ENCODE data around the gene SAMD4A. TPM values are rescaled to one million over a fixed set of nuclear protein-coding genes. Genes with fewer than 3 reads are reported as not detected.
A peak's percentile ranks its signal among the peaks of the same experiment; 100 is the strongest.

Gene SAMD4A, protein sequence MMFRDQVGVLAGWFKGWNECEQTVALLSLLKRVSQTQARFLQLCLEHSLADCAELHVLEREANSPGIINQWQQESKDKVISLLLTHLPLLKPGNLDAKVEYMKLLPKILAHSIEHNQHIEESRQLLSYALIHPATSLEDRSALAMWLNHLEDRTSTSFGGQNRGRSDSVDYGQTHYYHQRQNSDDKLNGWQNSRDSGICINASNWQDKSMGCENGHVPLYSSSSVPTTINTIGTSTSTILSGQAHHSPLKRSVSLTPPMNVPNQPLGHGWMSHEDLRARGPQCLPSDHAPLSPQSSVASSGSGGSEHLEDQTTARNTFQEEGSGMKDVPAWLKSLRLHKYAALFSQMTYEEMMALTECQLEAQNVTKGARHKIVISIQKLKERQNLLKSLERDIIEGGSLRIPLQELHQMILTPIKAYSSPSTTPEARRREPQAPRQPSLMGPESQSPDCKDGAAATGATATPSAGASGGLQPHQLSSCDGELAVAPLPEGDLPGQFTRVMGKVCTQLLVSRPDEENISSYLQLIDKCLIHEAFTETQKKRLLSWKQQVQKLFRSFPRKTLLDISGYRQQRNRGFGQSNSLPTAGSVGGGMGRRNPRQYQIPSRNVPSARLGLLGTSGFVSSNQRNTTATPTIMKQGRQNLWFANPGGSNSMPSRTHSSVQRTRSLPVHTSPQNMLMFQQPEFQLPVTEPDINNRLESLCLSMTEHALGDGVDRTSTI
- 36.7 and 38.2 TPM in 2 replicates for total RNA-seq (2012; rRNA removed)
- 20.0 and 22.9 TPM in 2 replicates for polyA plus RNA-seq (2012; rRNA removed)
- 9.1 and 12.2 TPM in 2 replicates for polyA plus RNA-seq (2012; cell fraction: cytosol; rRNA removed)
- polyA plus RNA-seq (2012; cell fraction: nucleus; rRNA removed; ENCODE audit: low replicate concordance) = 27.3 and 38.9 TPM in 2 replicates
- Bru-seq, nascent RNA = percentile 98 among the genes with signal in this experiment
- BruChase-seq, experiment 1, labeled RNA remaining after a 6-hour chase = percentile 94 among the genes with signal in this experiment
- BruChase-seq, experiment 2, labeled RNA remaining after a 2-hour chase = percentile 94 among the genes with signal in this experiment
- long read RNA-seq, full-length matches to known transcripts = 4 of 33 reads
- long read RNA-seq, partial matches to known transcripts = 8 of 33 reads
- long read RNA-seq, other reads (novel, unspliced or antisense) = 21 of 33 reads

GRCh38 chr14:54566410-54567223, at the start of gene SAMD4A:
SAMD4A (plus strand) TSS chr14:54567128; CDS start chr14:54567917, 789 bp downstream.
- ChIA-PET CTCF (interaction anchor here (0.8 to 3.3 kb wide), 5 partner anchors 45 to 207 kb away, joined by 3 to 16 read pairs (median 4); no protein-coding TSS in a partner anchor), POLR2A (ENCODE audit: unreplicated experiment) (interaction anchor here (0.6 to 1.8 kb wide), 6 partner anchors 34 to 224 kb away, joined by 3 to 9 read pairs (median 4); no protein-coding TSS in a partner anchor)
- peaks cover 11% of the 10 kb centered on the region for H3K4me1 ChIP-seq (ENCODE audit: control insufficient read depth, insufficient read depth, low read length)
- no peaks in the 10 kb centered on the region for H3K9me3 ChIP-seq (ENCODE audit: control insufficient read depth, insufficient read depth, low read length)
- dilution Hi-C loops (cut with HindIII; ENCODE audit: low sequenced_read_pairs, unreplicated experiment) (no loop called here), intact Hi-C loops (cut with micrococcal nuclease) (loop anchor here (1.0 to 5.0 kb wide), 4 partner anchors 61 to 199 kb away; no protein-coding TSS in a partner anchor), in situ Hi-C loops (cut with MboI; ENCODE audit: low sequenced_read_pairs) (loop anchor here (5.0 kb wide), 2 partner anchors 121 to 206 kb away; no protein-coding TSS in a partner anchor)
- H3K27ac ChIP-seq (ENCODE audit: insufficient read depth, low read length) = peak within 1 kb of the TSS; percentile 97
- H3K9me1 ChIP-seq (ENCODE audit: insufficient read depth, low read length) = no peaks in the 10 kb centered on the region
- peak within 1 kb of the TSS; percentile 6 to 70; a peak in 2 of 4 replicates for H4K8ac ChIP-seq (ENCODE audit: low read depth in 2 of 2, low read length in 2 of 2)
- H3K79me1 ChIP-seq (ENCODE audit: low read depth in 1 of 2, low read length in 2 of 2) = peaks cover 0 to 36% of the 10 kb centered on the region in 2 experiments; a peak in 2 of 4 replicates
- H2BK15ac ChIP-seq (ENCODE audit: low read depth, low read length) = 0 out of 3 replicates have a peak within 1 kb of the TSS, but pooled peaks have one; percentile 43
- no peak within 1 kb of the TSS; the same call in 1 of the 2 replicates for H2BK20ac ChIP-seq (ENCODE audit: low read depth, low read length)
- H3K27me3 ChIP-seq (ENCODE audit: control insufficient read depth, insufficient read depth, low read length) = no peaks in the 10 kb centered on the region
- peak within 1 kb of the TSS; percentile 89 for H3K4ac ChIP-seq (ENCODE audit: low read depth, low read length)
- H4K20me1 ChIP-seq (ENCODE audit: insufficient read depth, low read length) = peaks cover 10% of the 10 kb centered on the region
- peak within 1 kb of the TSS; percentile 95 for H3K14ac ChIP-seq (replicated peaks; ENCODE audit: low read depth, low read length)
- peak within 1 kb of the TSS; percentile 98 for H3K9ac ChIP-seq (ENCODE audit: low read depth, low read length)
- H3K56ac ChIP-seq (ENCODE audit: extremely low read depth, insufficient read depth, low read length) = peak within 1 kb of the TSS; percentile 88
- no TSS peak for BruUV-seq (replicated peaks)
- H4K5ac ChIP-seq (ENCODE audit: low read depth, low read length) = peak within 1 kb of the TSS; percentile 40
- H2BK120ac ChIP-seq (ENCODE audit: low read depth, low read length) = peak within 1 kb of the TSS; percentile 70; the same call in 1 of the 2 replicates
- H3K4me2 ChIP-seq (ENCODE audit: low read depth, low read length) = peak within 1 kb of the TSS; percentile 84
- peak within 1 kb of the TSS; percentile 95 for H2BK5ac ChIP-seq (ENCODE audit: low read depth, low read length, poor library complexity, severe bottlenecking)
- 0% methylated on average over 17 of the region's 91 CpGs; no CpG with 5 or more reads in 1 of the 2 experiments for WGBS, 2 experiments (ENCODE audit: extremely low coverage in 2 of 2, insufficient read length in 1 of 2)
- H3K4me3 ChIP-seq (ENCODE audit: insufficient read depth, low read depth, low read length) = peak within 1 kb of the TSS; percentile 94
- peak within 1 kb of the TSS; percentile 94 for H3K23ac ChIP-seq (ENCODE audit: low read depth, low read length)
- peak within 1 kb of the TSS; percentile 95 for H2AK9ac ChIP-seq (replicated peaks; ENCODE audit: low read depth, low read length, poor library complexity)
- H3K36me3 ChIP-seq (ENCODE audit: control insufficient read depth, insufficient read depth, low read length) = peaks cover 4% of the 10 kb centered on the region; the same call in 1 of the 2 replicates
- peak within 1 kb of the TSS; percentile 66 for H3K18ac ChIP-seq (ENCODE audit: low read depth, low read length)
- H4K91ac ChIP-seq (ENCODE audit: insufficient read depth, low read depth, low read length) = peak within 1 kb of the TSS; percentile 61
- peak within 1 kb of the TSS; percentile 90 for H2AFZ ChIP-seq (replicated peaks; ENCODE audit: low read length, poor library complexity)
- DNase-seq = peak; percentile 86
- ATAC-seq (ENCODE audit: low read depth) = peak; percentile 39
- H2AK5ac ChIP-seq (ENCODE audit: low read depth, low read length) = peak within 1 kb of the TSS; percentile 82
- TF ChIP-seq MAFK (IDR thresholded peaks at IDR 0.05; ENCODE audit: low read depth, low read length) = no peak
- peak; percentile 40; the same call in 1 of the 2 replicates for TF ChIP-seq MXI1 (IDR thresholded peaks at IDR 0.05; ENCODE audit: borderline replicate concordance, low read depth, low read length)
- TF ChIP-seq MAZ (IDR thresholded peaks at IDR 0.05; ENCODE audit: borderline replicate concordance, low read depth, low read length) = peak; percentile 14; the same call in 1 of the 2 replicates
- no peak for TF ChIP-seq FOS (IDR thresholded peaks at IDR 0.05; ENCODE audit: low read depth, low read length)
- TF ChIP-seq POLR2A (IDR thresholded peaks at IDR 0.05; ENCODE audit: low read depth, low read length) = peak; percentile 28; the same call in 1 of the 2 replicates
- no peak for TF ChIP-seq CEBPB (IDR thresholded peaks at IDR 0.05; ENCODE audit: low read depth, low read length)
- TF ChIP-seq CHD1 (IDR thresholded peaks at IDR 0.05; ENCODE audit: low read depth, low read length) = no peak
- TF ChIP-seq, protein P1, sequence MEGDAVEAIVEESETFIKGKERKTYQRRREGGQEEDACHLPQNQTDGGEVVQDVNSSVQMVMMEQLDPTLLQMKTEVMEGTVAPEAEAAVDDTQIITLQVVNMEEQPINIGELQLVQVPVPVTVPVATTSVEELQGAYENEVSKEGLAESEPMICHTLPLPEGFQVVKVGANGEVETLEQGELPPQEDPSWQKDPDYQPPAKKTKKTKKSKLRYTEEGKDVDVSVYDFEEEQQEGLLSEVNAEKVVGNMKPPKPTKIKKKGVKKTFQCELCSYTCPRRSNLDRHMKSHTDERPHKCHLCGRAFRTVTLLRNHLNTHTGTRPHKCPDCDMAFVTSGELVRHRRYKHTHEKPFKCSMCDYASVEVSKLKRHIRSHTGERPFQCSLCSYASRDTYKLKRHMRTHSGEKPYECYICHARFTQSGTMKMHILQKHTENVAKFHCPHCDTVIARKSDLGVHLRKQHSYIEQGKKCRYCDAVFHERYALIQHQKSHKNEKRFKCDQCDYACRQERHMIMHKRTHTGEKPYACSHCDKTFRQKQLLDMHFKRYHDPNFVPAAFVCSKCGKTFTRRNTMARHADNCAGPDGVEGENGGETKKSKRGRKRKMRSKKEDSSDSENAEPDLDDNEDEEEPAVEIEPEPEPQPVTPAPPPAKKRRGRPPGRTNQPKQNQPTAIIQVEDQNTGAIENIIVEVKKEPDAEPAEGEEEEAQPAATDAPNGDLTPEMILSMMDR (conservative IDR thresholded peaks at IDR 0.05; ENCODE audit: low read depth, low read length) = peak; percentile 25; the same call in 1 of the 2 replicates
- 0 out of 2 replicates have a peak, but pooled peaks have one; percentile 22 for TF ChIP-seq RAD21 (IDR thresholded peaks at IDR 0.05; ENCODE audit: low read length)
